SK-N-MC (cell line): Measurements from ENCODE around the gene OR4D10.

ENCODE experiments used
- EZH2 ChIP-seq: fragments of 200-600 bp; sonication (generic); IDR thresholded peaks from one replicate; pipeline ENCODE4 v1.6.1; 2017; ENCODE audit warnings: antibody characterized with exemption
- FOXP2 ChIP-seq: optimal IDR thresholded peaks from 2 replicates; pipeline ENCODE3; 2011; ENCODE audit warnings: mild to moderate bottlenecking, moderate library complexity; ENCODE audit not compliant: insufficient read depth; ENCODE audit errors: extremely low read length, control extremely low read depth
- POLR2AphosphoS5 ChIP-seq: IDR thresholded peaks from 2 replicates; pipeline ENCODE4 v1.6.1; 2012; ENCODE audit warnings: mild to moderate bottlenecking, low read depth, low read length, borderline replicate concordance

- TF ChIP-seq POLR2AphosphoS5, result no peak
- no peak for TF ChIP-seq EZH2
- TF ChIP-seq FOXP2, result no peak
These were observed 38.6 kb downstream of the OR4D10 start for GRCh38 chr11:59511675-59512074.
